Measurements from ENCODE around the gene MAGIX. TPM values are rescaled to one million over a fixed set of nuclear protein-coding genes. Genes with fewer than 3 reads are reported as not detected.

Gene MAGIX
- total RNA-seq, 1 experiment from 2014 or later: 1.2 TPM

DNA sequence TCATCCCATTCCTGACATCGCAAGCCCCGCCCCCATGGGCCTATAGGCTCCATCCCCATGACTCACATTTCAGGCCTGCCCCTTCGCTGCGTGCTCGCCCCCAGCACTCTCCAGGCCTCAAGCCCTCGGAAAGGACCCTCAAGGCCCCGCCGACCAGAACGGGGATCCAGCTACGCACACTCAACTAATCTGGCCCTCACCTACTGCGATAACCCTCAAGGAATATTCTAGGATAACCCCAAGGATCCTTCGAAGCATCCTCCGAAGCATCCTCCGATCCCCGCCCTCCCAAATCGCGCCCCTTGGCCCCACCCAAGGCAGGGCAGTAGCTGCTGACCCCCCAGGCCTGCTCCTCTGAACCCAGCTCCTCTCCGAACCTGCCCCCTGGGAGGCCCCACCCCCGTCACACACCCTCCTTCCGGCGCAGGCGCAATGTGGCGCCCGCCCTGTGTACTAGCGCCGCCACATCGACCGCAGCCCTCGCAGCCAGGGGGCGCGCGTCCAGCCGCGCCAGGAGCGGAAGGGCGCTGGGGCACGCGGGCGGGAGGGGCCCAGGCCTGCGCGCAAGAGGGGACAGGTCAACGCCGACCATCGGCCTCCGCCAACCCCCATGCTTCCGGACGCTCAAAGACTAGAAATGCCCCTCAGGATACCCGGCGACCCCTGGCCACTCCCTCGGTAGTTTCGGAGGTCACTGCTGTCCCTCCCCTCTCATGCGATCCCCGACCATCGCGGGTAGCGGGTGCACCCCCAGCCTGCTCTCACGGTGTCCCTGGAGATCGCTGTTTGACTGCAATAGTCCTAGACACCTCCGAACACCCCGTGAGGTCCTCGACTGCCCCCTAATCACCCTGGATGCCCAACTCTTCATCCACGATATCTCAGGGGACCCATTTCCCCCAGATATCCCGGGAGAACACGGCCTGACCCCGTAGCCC is 6.4 kb upstream of the MAGIX start (continued):
- TF ChIP-seq TEAD4 (CRISPR knock-in tag; IDR thresholded peaks at IDR 0.05): no peak
- no peak for TF ChIP-seq JUN (CRISPR knock-in tag; IDR thresholded peaks at IDR 0.05)
- peak; percentile 52 for TF ChIP-seq FOXK1 (CRISPR knock-in tag; IDR thresholded peaks at IDR 0.05)
- TF ChIP-seq PRRX2 (CRISPR knock-in tag; IDR thresholded peaks at IDR 0.05): no peak
- no peak for TF ChIP-seq NR1H2 (CRISPR knock-in tag; IDR thresholded peaks at IDR 0.05)
- peak; percentile 47; the same call in 1 of the 2 replicates for TF ChIP-seq FOXP1 (CRISPR knock-in tag; IDR thresholded peaks at IDR 0.05; ENCODE audit: borderline replicate concordance)

DNA sequence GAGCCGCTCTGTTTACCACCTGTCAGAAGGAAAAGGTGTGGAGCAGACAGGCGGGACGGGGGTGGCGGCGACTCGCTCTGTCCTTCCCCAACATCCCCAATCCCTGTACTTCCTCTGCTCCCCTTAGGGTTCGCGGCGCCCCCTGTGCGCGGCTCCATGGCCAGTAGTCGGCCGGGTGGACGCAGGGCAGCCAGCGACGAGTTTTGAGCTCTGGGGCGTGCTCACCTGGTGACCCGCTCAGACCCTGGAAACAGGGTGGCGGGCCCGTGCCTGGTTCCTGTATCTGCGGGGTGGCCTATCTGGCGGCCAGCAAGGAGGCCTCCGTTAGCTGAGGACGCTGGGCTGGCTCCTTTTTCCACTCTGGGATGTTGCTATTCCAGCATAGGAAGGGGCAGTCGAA is 5.4 kb upstream of the MAGIX start:
- no peak for ATAC-seq
- Mint-ChIP-seq H3K9me3 (no peaks in the 10 kb centered on the region), H3K4me1 (peaks cover 9% of the 10 kb centered on the region), H3K4me3 (peak overlapping the region; percentile 67), H3K36me3 (no peaks in the 10 kb centered on the region), H3K27ac (no peak overlapping the region), H3K27me3 (ENCODE audit: low read depth) (peaks cover 49% of the 10 kb centered on the region)
- TF ChIP-seq, protein P1, sequence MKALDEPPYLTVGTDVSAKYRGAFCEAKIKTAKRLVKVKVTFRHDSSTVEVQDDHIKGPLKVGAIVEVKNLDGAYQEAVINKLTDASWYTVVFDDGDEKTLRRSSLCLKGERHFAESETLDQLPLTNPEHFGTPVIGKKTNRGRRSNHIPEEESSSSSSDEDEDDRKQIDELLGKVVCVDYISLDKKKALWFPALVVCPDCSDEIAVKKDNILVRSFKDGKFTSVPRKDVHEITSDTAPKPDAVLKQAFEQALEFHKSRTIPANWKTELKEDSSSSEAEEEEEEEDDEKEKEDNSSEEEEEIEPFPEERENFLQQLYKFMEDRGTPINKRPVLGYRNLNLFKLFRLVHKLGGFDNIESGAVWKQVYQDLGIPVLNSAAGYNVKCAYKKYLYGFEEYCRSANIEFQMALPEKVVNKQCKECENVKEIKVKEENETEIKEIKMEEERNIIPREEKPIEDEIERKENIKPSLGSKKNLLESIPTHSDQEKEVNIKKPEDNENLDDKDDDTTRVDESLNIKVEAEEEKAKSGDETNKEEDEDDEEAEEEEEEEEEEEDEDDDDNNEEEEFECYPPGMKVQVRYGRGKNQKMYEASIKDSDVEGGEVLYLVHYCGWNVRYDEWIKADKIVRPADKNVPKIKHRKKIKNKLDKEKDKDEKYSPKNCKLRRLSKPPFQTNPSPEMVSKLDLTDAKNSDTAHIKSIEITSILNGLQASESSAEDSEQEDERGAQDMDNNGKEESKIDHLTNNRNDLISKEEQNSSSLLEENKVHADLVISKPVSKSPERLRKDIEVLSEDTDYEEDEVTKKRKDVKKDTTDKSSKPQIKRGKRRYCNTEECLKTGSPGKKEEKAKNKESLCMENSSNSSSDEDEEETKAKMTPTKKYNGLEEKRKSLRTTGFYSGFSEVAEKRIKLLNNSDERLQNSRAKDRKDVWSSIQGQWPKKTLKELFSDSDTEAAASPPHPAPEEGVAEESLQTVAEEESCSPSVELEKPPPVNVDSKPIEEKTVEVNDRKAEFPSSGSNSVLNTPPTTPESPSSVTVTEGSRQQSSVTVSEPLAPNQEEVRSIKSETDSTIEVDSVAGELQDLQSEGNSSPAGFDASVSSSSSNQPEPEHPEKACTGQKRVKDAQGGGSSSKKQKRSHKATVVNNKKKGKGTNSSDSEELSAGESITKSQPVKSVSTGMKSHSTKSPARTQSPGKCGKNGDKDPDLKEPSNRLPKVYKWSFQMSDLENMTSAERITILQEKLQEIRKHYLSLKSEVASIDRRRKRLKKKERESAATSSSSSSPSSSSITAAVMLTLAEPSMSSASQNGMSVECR (CRISPR knock-in tag; IDR thresholded peaks at IDR 0.05; ENCODE audit: borderline replicate concordance): no peak
- TF ChIP-seq ZNF232 (CRISPR knock-in tag; IDR thresholded peaks at IDR 0.05): no peak
- TF ChIP-seq CBFB (CRISPR knock-in tag; IDR thresholded peaks at IDR 0.05; ENCODE audit: low read depth): no peak
- TF ChIP-seq GRHL2 (CRISPR knock-in tag; IDR thresholded peaks at IDR 0.05; ENCODE audit: insufficient replicate concordance, severe bottlenecking): no peak
- no peak for TF ChIP-seq HMGA2 (CRISPR knock-in tag; IDR thresholded peaks at IDR 0.05)
- TF ChIP-seq NFATC4 (CRISPR knock-in tag; IDR thresholded peaks at IDR 0.05): no peak
- ChIA-PET CTCF (interaction anchor here (1.0 to 1.5 kb wide), 5 partner anchors 10 to 35 kb away, joined by 3 to 10 read pairs (median 4); no protein-coding TSS in a partner anchor), POLR2A (no interaction called here)
- no peak for DNase-seq (ENCODE audit: low spot score)

DNA sequence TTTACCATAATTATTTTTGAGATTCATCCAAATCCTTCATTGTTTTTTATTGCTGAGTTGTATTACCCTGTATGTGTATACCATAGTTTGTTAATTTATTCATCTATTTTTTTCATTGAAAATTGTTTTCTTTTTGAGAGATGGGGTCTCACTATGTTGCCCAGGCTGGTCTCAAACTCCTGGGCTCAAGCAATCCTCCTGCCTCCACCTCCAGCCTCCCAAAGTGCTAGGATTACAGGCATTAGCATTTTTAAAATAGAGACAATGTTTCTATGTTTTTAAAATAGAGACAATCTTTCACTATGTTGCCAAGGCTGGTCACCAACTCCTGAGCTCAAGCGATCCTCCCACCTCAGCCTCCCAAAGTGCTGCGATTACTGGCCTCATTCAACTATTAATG is 1.6 kb upstream of the MAGIX start:
- CTCF ChIA-PET: interaction anchor here (1.5 kb wide), 1 partner anchor 18 kb away, joined by 5 read pairs; no protein-coding TSS in a partner anchor
- TF ChIP-seq RORB (CRISPR knock-in tag; IDR thresholded peaks at IDR 0.05): no peak
- TF ChIP-seq, protein P2, sequence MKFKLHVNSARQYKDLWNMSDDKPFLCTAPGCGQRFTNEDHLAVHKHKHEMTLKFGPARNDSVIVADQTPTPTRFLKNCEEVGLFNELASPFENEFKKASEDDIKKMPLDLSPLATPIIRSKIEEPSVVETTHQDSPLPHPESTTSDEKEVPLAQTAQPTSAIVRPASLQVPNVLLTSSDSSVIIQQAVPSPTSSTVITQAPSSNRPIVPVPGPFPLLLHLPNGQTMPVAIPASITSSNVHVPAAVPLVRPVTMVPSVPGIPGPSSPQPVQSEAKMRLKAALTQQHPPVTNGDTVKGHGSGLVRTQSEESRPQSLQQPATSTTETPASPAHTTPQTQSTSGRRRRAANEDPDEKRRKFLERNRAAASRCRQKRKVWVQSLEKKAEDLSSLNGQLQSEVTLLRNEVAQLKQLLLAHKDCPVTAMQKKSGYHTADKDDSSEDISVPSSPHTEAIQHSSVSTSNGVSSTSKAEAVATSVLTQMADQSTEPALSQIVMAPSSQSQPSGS (CRISPR knock-in tag; IDR thresholded peaks at IDR 0.05; ENCODE audit: borderline replicate concordance, low read depth): no peak
- TF ChIP-seq, protein P3, sequence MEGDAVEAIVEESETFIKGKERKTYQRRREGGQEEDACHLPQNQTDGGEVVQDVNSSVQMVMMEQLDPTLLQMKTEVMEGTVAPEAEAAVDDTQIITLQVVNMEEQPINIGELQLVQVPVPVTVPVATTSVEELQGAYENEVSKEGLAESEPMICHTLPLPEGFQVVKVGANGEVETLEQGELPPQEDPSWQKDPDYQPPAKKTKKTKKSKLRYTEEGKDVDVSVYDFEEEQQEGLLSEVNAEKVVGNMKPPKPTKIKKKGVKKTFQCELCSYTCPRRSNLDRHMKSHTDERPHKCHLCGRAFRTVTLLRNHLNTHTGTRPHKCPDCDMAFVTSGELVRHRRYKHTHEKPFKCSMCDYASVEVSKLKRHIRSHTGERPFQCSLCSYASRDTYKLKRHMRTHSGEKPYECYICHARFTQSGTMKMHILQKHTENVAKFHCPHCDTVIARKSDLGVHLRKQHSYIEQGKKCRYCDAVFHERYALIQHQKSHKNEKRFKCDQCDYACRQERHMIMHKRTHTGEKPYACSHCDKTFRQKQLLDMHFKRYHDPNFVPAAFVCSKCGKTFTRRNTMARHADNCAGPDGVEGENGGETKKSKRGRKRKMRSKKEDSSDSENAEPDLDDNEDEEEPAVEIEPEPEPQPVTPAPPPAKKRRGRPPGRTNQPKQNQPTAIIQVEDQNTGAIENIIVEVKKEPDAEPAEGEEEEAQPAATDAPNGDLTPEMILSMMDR (IDR thresholded peaks at IDR 0.05): no peak
- TF ChIP-seq, protein P4, sequence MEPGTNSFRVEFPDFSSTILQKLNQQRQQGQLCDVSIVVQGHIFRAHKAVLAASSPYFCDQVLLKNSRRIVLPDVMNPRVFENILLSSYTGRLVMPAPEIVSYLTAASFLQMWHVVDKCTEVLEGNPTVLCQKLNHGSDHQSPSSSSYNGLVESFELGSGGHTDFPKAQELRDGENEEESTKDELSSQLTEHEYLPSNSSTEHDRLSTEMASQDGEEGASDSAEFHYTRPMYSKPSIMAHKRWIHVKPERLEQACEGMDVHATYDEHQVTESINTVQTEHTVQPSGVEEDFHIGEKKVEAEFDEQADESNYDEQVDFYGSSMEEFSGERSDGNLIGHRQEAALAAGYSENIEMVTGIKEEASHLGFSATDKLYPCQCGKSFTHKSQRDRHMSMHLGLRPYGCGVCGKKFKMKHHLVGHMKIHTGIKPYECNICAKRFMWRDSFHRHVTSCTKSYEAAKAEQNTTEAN (CRISPR knock-in tag; IDR thresholded peaks at IDR 0.05): no peak
- TF ChIP-seq, protein P5, sequence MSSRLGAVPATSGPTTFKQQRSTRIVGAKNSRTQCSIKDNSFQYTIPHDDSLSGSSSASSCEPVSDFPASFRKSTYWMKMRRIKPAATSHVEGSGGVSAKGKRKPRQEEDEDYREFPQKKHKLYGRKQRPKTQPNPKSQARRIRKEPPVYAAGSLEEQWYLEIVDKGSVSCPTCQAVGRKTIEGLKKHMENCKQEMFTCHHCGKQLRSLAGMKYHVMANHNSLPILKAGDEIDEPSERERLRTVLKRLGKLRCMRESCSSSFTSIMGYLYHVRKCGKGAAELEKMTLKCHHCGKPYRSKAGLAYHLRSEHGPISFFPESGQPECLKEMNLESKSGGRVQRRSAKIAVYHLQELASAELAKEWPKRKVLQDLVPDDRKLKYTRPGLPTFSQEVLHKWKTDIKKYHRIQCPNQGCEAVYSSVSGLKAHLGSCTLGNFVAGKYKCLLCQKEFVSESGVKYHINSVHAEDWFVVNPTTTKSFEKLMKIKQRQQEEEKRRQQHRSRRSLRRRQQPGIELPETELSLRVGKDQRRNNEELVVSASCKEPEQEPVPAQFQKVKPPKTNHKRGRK (CRISPR knock-in tag; IDR thresholded peaks at IDR 0.05; ENCODE audit: borderline replicate concordance): no peak

More for the DNA sequence above, 1.6 kb upstream of the MAGIX start:
- H3K4me3 Mint-ChIP-seq: no peak overlapping the region
- DNase-seq (ENCODE audit: low spot score) (no peak), ATAC-seq (no peak)
- no peaks in the 10 kb centered on the region for H3K9me3 Mint-ChIP-seq
- H3K27me3 Mint-ChIP-seq (ENCODE audit: low read depth): peaks cover 69% of the 10 kb centered on the region
- no peak overlapping the region for H3K27ac Mint-ChIP-seq
- POLR2A ChIA-PET: no interaction called here
- H3K36me3 Mint-ChIP-seq: no peaks in the 10 kb centered on the region
- peaks cover 8% of the 10 kb centered on the region for H3K4me1 Mint-ChIP-seq
